Breast epithelium (tissue), 4 donors: Measurements from ENCODE around the gene IP6K3. TPM values are rescaled to one million over a fixed set of nuclear protein-coding genes. Genes with fewer than 3 reads are reported as not detected.

Experiments used
- DNase-seq, 2 donors: peaks; one replicate each; pipeline ENCODE4 v3.0.0-alpha.2; 2019; ENCODE audit warnings: low spot score in 2 of 2
- H3K27ac ChIP-seq, 2 donors: fragments of 200-600 bp; sonication (generic) in 1 of 2; one replicate each; pipeline ENCODE4 v1.5.1; 2016 to 2019; ENCODE audit warnings: mild to moderate bottlenecking in 1 of 2
- H3K27me3 ChIP-seq, 2 donors: fragments of 200-600 bp; sonication (generic) in 1 of 2; one replicate each; pipeline versions ENCODE4 v1.5.1 to v1.6.0; 2017 to 2019; ENCODE audit warnings: control low read depth in 1 of 2, mild to moderate bottlenecking in 1 of 2
- H3K36me3 ChIP-seq: fragments of 200-600 bp; one replicate; pipeline ENCODE4 v1.5.1; 2019
- H3K4me1 ChIP-seq, 2 donors: fragments of 200-600 bp; sonication (generic); one replicate each; pipeline ENCODE4 v1.5.1; 2016 to 2019; ENCODE audit warnings: control low read depth in 1 of 2
- H3K4me3 ChIP-seq, 3 donors: fragments of 200-600 bp; sonication (generic); 1 replicate in 2 of 3; 2 replicates in 1 of 3; pipeline ENCODE4 v1.5.1; 2016 to 2019; ENCODE audit warnings: mild to moderate bottlenecking in 3 of 3, moderate library complexity in 2 of 3
- H3K9me3 ChIP-seq, 2 donors: fragments of 200-600 bp; sonication (generic) in 1 of 2; one replicate each; pipeline ENCODE4 v1.5.1; 2016 to 2019; ENCODE audit warnings: control low read depth in 1 of 2
- POLR2A ChIP-seq: fragments of 450-650 bp; IDR thresholded peaks from one replicate; pipeline ENCODE4 v1.6.1; 2016; ENCODE audit warnings: antibody characterized with exemption, mild to moderate bottlenecking, moderate library complexity
- POLR2AphosphoS5 ChIP-seq, 3 donors: sonication (generic); formaldehyde crosslinking; IDR thresholded peaks; one replicate each; pipeline ENCODE4 v1.6.1; 2017; ENCODE audit warnings: antibody characterized with exemption in 3 of 3
- intact Hi-C: fragments of 100-400 bp; cut with DNase I; formaldehyde crosslinking; loops from one replicate; pipeline ENCODE4 v1.15.1; 2023; ENCODE audit warnings: low total_unique reads
- total RNA-seq, 3 donors: library from RNA; depleted of rRNA; stranded (reverse); fragments of >200 nt; gene quantifications; one replicate each; pipeline ENCODE4 v1.1.0, GENCODE V29; 2016
- TF ChIP-seq, protein P1 (sequence below), 3 donors: fragments of 450-650 bp; IDR thresholded peaks; one replicate each; pipeline ENCODE4 v1.5.1; 2016 to 2017; ENCODE audit warnings: antibody characterized with exemption in 3 of 3, mild to moderate bottlenecking in 3 of 3, moderate library complexity in 3 of 3

IP6K3 gene
- total RNA-seq, 3 donors from 2014 or later: 0.15 to 4.2 (median 0.66) TPM

DNA sequence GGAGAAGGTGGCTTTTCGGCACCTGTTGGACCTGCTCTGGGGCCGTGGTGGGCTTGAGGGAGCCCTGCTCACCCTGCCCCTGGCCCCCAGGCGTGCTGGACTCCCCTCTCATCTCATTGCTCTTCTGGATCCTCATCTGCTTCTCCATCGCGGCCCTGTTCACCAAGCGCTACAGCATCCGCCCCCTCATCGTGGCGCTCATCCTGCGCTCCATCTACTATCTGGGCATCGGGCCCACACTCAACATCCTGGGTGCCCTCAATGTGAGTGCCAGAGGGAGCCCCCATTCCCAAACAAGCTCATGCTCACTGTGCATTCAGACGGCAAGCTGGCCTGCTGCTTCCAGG, 57.6 kb downstream of the IP6K3 start:
- Histone ChIP-seq H3K27me3 (no peaks in the 10 kb centered on the region), H3K4me3 (no peak overlapping the region), H3K27ac (no peak overlapping the region), H3K9me3 (no peaks in the 10 kb centered on the region), H3K36me3 (peaks cover 11% of the 10 kb centered on the region), H3K4me1 (no peaks in the 10 kb centered on the region)
- no peak for DNase-seq
- intact Hi-C loops: no loop called here
- TF ChIP-seq, protein P1, sequence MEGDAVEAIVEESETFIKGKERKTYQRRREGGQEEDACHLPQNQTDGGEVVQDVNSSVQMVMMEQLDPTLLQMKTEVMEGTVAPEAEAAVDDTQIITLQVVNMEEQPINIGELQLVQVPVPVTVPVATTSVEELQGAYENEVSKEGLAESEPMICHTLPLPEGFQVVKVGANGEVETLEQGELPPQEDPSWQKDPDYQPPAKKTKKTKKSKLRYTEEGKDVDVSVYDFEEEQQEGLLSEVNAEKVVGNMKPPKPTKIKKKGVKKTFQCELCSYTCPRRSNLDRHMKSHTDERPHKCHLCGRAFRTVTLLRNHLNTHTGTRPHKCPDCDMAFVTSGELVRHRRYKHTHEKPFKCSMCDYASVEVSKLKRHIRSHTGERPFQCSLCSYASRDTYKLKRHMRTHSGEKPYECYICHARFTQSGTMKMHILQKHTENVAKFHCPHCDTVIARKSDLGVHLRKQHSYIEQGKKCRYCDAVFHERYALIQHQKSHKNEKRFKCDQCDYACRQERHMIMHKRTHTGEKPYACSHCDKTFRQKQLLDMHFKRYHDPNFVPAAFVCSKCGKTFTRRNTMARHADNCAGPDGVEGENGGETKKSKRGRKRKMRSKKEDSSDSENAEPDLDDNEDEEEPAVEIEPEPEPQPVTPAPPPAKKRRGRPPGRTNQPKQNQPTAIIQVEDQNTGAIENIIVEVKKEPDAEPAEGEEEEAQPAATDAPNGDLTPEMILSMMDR (IDR thresholded peaks at IDR 0.05): no peak
- TF ChIP-seq POLR2AphosphoS5 (IDR thresholded peaks at IDR 0.05) (no peak), POLR2A (no peak)

DNA sequence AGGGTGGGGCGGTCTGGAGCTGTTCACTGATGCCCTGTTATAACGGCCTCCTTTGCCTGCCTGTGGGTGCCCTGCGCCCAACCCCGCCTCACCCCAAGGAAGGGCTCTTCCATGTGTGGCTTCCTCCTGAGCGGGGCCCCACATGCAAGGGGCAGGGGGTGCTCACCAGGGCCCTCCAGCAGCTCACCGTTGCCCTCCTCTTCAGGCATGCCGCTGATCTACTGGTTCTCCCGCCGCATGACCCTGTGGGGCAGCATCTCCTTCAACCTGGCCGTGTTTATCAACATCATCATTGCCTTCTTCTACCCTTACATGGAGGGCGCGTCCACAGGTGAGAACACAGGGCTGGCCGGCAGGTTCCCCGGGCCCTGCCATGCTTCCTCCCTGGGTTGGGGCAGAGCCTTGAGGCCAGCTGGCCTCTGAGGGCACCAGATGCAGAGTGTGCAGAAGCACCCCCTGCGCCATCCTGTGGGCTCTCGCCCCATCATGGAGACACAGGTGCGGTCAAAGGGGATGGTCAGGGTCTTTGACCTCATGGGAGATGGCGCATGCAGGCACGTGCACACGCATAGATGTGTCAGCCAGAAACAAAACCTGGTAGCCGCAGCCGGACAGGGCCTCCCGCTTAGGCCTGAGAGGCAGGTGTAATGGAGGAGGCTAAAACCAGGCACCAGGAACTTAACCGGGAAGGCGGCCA, 58.1 kb downstream of the IP6K3 start:
- H3K4me3 ChIP-seq: no peak overlapping the region
- TF ChIP-seq POLR2AphosphoS5 (IDR thresholded peaks at IDR 0.05) (no peak), POLR2A (no peak)
- TF ChIP-seq, protein P1 (IDR thresholded peaks at IDR 0.05): no peak
- no peaks in the 10 kb centered on the region for H3K9me3 ChIP-seq
- H3K27ac ChIP-seq: no peak overlapping the region
- no peak for DNase-seq
- H3K27me3 ChIP-seq: no peaks in the 10 kb centered on the region
- peaks cover 11% of the 10 kb centered on the region for H3K36me3 ChIP-seq
- intact Hi-C loops: no loop called here
- H3K4me1 ChIP-seq: no peaks in the 10 kb centered on the region

DNA sequence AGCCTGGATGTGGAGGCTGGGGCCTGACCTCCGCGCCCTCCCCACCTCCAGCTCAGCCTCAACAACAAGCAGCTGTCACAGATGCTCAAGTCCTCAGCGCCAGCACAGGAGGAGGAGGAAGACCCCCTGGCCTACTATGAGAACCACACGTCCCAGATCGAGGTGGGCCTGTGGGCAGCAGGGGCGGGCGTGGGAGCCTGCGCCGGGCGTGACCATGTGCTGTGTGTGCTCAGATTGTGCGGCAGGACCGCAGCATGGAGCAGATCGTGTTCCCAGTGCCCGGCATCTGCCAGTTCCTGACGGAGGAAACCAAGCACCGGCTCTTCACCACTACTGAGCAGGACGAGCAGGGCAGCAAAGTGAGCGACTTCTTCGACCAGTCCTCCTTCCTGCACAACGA, 58.7 kb downstream of the IP6K3 start:
- TF ChIP-seq POLR2A (no peak), POLR2AphosphoS5 (IDR thresholded peaks at IDR 0.05) (no peak)
- TF ChIP-seq, protein P1 (IDR thresholded peaks at IDR 0.05): no peak
- peaks cover 13% of the 10 kb centered on the region for H3K36me3 ChIP-seq
- no peak for DNase-seq
- intact Hi-C loops: no loop called here
- H3K9me3 ChIP-seq: no peaks in the 10 kb centered on the region
- no peaks in the 10 kb centered on the region for H3K4me1 ChIP-seq
- H3K27ac ChIP-seq: no peak overlapping the region
- H3K4me3 ChIP-seq: no peak overlapping the region
- H3K27me3 ChIP-seq: no peaks in the 10 kb centered on the region

DNA sequence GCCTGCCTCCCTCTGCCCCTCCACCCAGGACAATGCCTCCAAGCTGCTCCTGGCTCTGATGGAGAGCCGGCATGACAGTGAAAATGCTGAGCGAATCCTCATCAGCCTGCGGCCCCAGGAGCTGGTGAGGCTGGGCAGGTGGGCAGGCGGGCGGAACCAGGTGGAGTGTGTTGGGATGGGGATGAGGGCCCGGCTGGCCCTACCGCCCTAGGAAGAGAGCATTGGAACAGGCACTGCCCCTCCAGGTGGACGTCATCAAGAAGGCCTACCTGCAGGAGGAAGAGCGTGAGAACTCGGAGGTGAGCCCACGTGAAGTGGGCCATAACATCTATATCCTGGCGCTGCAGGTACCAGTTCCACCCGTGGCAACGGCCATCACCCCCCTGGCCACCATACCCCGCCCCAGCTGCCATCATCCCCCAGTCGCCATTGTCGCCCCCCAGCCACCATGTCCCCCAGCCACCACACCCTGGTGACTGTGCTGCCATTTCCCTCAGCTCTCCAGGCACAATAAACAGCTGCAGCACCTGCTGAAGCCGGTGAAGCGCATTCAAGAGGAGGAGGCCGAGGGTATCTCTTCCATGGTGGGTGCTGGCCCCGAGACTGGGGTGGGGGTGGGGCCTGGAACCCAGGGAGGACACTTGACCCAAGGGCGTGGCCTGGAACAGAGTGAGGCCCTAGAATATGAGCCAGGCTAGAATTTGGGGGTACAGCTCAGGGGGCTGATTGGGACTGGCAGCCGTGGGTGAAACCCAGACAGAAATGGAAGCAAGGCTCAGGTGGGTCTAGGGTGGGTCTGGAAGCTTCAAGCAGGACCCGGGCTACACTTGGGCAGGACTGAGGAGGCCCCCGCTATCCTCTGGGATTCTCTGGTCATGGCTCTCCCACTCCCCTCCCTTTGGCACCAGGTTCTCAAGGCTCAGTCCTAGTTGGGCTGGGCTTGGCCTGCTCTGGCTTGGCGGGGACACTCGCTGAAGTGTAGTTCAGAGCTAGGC, 59.4 kb downstream of the IP6K3 start:
- Histone ChIP-seq H3K27me3 (no peaks in the 10 kb centered on the region), H3K27ac (no peak overlapping the region), H3K9me3 (no peaks in the 10 kb centered on the region), H3K4me1 (no peaks in the 10 kb centered on the region), H3K36me3 (peaks cover 17% of the 10 kb centered on the region), H3K4me3 (no peak overlapping the region)
- intact Hi-C loops: no loop called here
- no peak for TF ChIP-seq POLR2AphosphoS5 (IDR thresholded peaks at IDR 0.05)
- TF ChIP-seq, protein P1 (IDR thresholded peaks at IDR 0.05): no peak
- DNase-seq: no peak
